H1 (cell line): ENCODE measurements around the gene FAR1. TPM values are rescaled to one million over a fixed set of nuclear protein-coding genes. Genes with fewer than 3 reads are reported as not detected.

Experiments
- CTCF ChIA-PET: fragments of 300-600 bp; sonication (Branson Sonifier 250); formaldehyde crosslinking; loops from one replicate; lab custom pipeline; 2021; ENCODE audit not compliant: partially characterized antibody; lab: Charles Lee
- POLR2A ChIA-PET: fragments of 300-600 bp; sonication (Branson Sonifier 250); formaldehyde crosslinking; loops from one replicate; lab custom pipeline; 2021; ENCODE audit warnings: inconsistent platforms; ENCODE audit not compliant: partially characterized antibody; lab: Charles Lee
- DNase-seq, 2 experiments: peaks; one replicate each; pipeline versions ENCODE4 v3.0.0 to v3.0.0-alpha.2; 2010 to 2022; ENCODE audit warnings: low spot score in 2 of 2, low read depth in 1 of 2, mixed read lengths in 1 of 2
- FAIRE-seq: peaks from 2 replicates; lab custom pipeline; 2011; peaks lifted over from hg19 to GRCh38; lab: Jason Lieb, UNC
- H2AFZ ChIP-seq: 2 replicates; pipeline ENCODE4 v1.8.1; 2012; ENCODE audit warnings: low read length, inconsistent platforms
- H2AK5ac ChIP-seq: 2 replicates; pipeline ENCODE4 v1.6.1; 2013; ENCODE audit warnings: low read depth, low read length
- H2BK120ac ChIP-seq: replicated peaks from 2 replicates; pipeline ENCODE3; 2013; ENCODE audit warnings: low read depth, low read length, inconsistent platforms
- H2BK12ac ChIP-seq: 2 replicates; pipeline ENCODE4 v1.6.1; 2013; ENCODE audit warnings: low read depth, low read length
- H2BK15ac ChIP-seq: 2 replicates; pipeline ENCODE4 v1.6.1; 2013; ENCODE audit warnings: low read length
- H2BK20ac ChIP-seq: 2 replicates; pipeline ENCODE4 v1.6.1; 2013; ENCODE audit warnings: low read length
- H2BK5ac ChIP-seq: 2 replicates; pipeline ENCODE4 v1.6.1; 2013; ENCODE audit warnings: low read depth, low read length
- H3K14ac ChIP-seq: 2 replicates; pipeline ENCODE4 v1.6.1; 2013; ENCODE audit warnings: inconsistent platforms; ENCODE audit not compliant: insufficient read length
- H3K18ac ChIP-seq: 2 replicates; pipeline ENCODE4 v1.6.1; 2013; ENCODE audit warnings: low read length; ENCODE audit errors: extremely low read depth
- H3K23ac ChIP-seq: 2 replicates; pipeline ENCODE4 v1.6.1; 2013; ENCODE audit warnings: inconsistent platforms; ENCODE audit not compliant: insufficient read length
- H3K23me2 ChIP-seq: 2 replicates; pipeline ENCODE4 v1.6.1; 2013; ENCODE audit warnings: low read depth, low read length
- H3K27ac ChIP-seq: 2 replicates; pipeline ENCODE4 v1.6.1; 2011; ENCODE audit warnings: low read depth, low read length, inconsistent platforms
- H3K27me3 ChIP-seq, 4 experiments: replicated peaks in 1 of 4; 1 replicate in 1 of 4; 2 replicates in 3 of 4; pipeline versions ENCODE4 v1.6.1 to v1.8.1; 2011 to 2013; ENCODE audit warnings: low read length in 3 of 4, mild to moderate bottlenecking in 3 of 4, inconsistent platforms in 2 of 4, mixed read lengths in 2 of 4, moderate library complexity in 1 of 4; ENCODE audit not compliant: control insufficient read depth in 3 of 4, insufficient read depth in 3 of 4; ENCODE audit errors: extremely low read depth in 1 of 4
- H3K36me3 ChIP-seq, 4 experiments: 2 replicates each; pipeline versions ENCODE4 v1.6.1 to v1.8.1; 2011 to 2013; ENCODE audit warnings: mild to moderate bottlenecking in 4 of 4, low read length in 3 of 4, moderate library complexity in 2 of 4, control low read depth in 1 of 4, inconsistent platforms in 1 of 4; ENCODE audit not compliant: insufficient read depth in 4 of 4, control insufficient read depth in 2 of 4
- H3K4ac ChIP-seq: replicated peaks from 2 replicates; pipeline ENCODE3; 2013; ENCODE audit warnings: low read length, low read depth, mixed read lengths, inconsistent platforms; ENCODE audit not compliant: insufficient read length
- H3K4me1 ChIP-seq, 4 experiments: replicated peaks in 1 of 4; 1 replicate in 1 of 4; 2 replicates in 3 of 4; pipeline versions ENCODE4 v1.6.1 to v1.8.1; 2011 to 2013; ENCODE audit warnings: low read length in 3 of 4, inconsistent platforms in 2 of 4, mixed read lengths in 1 of 4; ENCODE audit not compliant: insufficient read depth in 4 of 4, control insufficient read depth in 3 of 4
- H3K4me2 ChIP-seq, 2 experiments: 2 replicates each; pipeline versions ENCODE4 v1.6.1 to v1.8.1; 2011 to 2013; ENCODE audit warnings: low read depth in 2 of 2, low read length in 2 of 2, control low read depth in 1 of 2, inconsistent platforms in 1 of 2, mild to moderate bottlenecking in 1 of 2; ENCODE audit not compliant: insufficient read depth in 1 of 2
- H3K4me3 ChIP-seq, 4 experiments: fragments of 200-600, 300-600 bp in 1 of 4; sonication (generic), shearing (Covaris generic), sonication (Bioruptor Twin) in 1 of 4; 2 replicates each; pipeline versions ENCODE4 v1.5.1 to v1.8.1; 2011 to 2016; ENCODE audit warnings: low read length in 4 of 4, low read depth in 3 of 4, control low read depth in 2 of 4, inconsistent platforms in 2 of 4, mild to moderate bottlenecking in 2 of 4, mixed read lengths in 1 of 4, moderate library complexity in 1 of 4; ENCODE audit not compliant: insufficient read depth in 2 of 4; ENCODE audit errors: extremely low read depth in 1 of 4
- H3K56ac ChIP-seq: replicated peaks from 2 replicates; pipeline ENCODE3; 2013; ENCODE audit warnings: low read depth, mild to moderate bottlenecking, mixed read lengths, low read length, inconsistent platforms; ENCODE audit not compliant: insufficient read length
- H3K79me1 ChIP-seq: 2 replicates; pipeline ENCODE4 v1.6.1; 2013; ENCODE audit warnings: low read depth, low read length, control low read depth
- H3K79me2 ChIP-seq, 2 experiments: 2 replicates each; pipeline versions ENCODE4 v1.6.1 to v1.8.1; 2012 to 2013; ENCODE audit warnings: low read length in 2 of 2, mild to moderate bottlenecking in 2 of 2, inconsistent platforms in 1 of 2; ENCODE audit not compliant: insufficient read depth in 2 of 2, control insufficient read depth in 1 of 2
- H3K9ac ChIP-seq, 4 experiments: replicated peaks in 1 of 4; 1 replicate in 1 of 4; 2 replicates in 3 of 4; pipeline versions ENCODE4 v1.6.1 to v1.8.1; 2011 to 2013; ENCODE audit warnings: low read depth in 3 of 4, low read length in 3 of 4, control low read depth in 2 of 4, mild to moderate bottlenecking in 2 of 4, moderate library complexity in 2 of 4, inconsistent platforms in 1 of 4; ENCODE audit errors: extremely low read depth in 1 of 4
- H3K9me3 ChIP-seq, 2 experiments: 2 replicates each; pipeline versions ENCODE4 v1.6.1 to v1.8.1; 2012 to 2013; ENCODE audit warnings: mild to moderate bottlenecking in 2 of 2, moderate library complexity in 2 of 2, control low read depth in 1 of 2, inconsistent platforms in 1 of 2, low read depth in 1 of 2, low read length in 1 of 2, mixed read lengths in 1 of 2; ENCODE audit not compliant: insufficient read depth in 2 of 2
- H4K20me1 ChIP-seq, 2 experiments: replicated peaks in 1 of 2; 2 replicates each; pipeline versions ENCODE3 to v1.8.1; 2011 to 2013; ENCODE audit warnings: inconsistent platforms in 2 of 2, low read length in 2 of 2, mild to moderate bottlenecking in 1 of 2; ENCODE audit not compliant: insufficient read depth in 2 of 2, control insufficient read depth in 1 of 2
- H4K5ac ChIP-seq: 2 replicates; pipeline ENCODE4 v1.6.1; 2013; ENCODE audit warnings: low read length, low read depth, mixed read lengths, inconsistent platforms; ENCODE audit not compliant: insufficient read length
- H4K8ac ChIP-seq: 2 replicates; pipeline ENCODE4 v1.8.0; 2013; ENCODE audit warnings: mild to moderate bottlenecking, moderate library complexity, low read length, inconsistent platforms; ENCODE audit not compliant: insufficient read depth; ENCODE audit errors: extremely low read depth
- H4K91ac ChIP-seq: replicated peaks from 2 replicates; pipeline ENCODE3; 2013; ENCODE audit warnings: low read length, mixed read lengths, inconsistent platforms; ENCODE audit not compliant: insufficient read length
- SP1 ChIP-seq: IDR thresholded peaks from 2 replicates; pipeline ENCODE4 v1.6.1; 2011; ENCODE audit warnings: low read depth, low read length
- WGBS, 2 experiments: shearing (Covaris generic) in 1 of 2; methylation state at CpG; one replicate each; pipeline versions ENCODE4 v1.1.6 to v1.1.7; 2013 to 2015; ENCODE audit warnings: low lambda C conversion rate in 2 of 2, mixed read lengths in 2 of 2, inconsistent platforms in 1 of 2, low coverage in 1 of 2, missing lambda C conversion rate in 1 of 2; ENCODE audit not compliant: insufficient replicate concordance in 2 of 2, insufficient coverage in 1 of 2, insufficient read length in 1 of 2; ENCODE audit errors: extremely low coverage in 1 of 2, missing lambda C conversion rate in 1 of 2; 5-methylcytosine and 5-hydroxymethylcytosine counted together
- polyA plus RNA-seq, 7 experiments: library from polyadenylated mRNA; depleted of rRNA in 3 of 7; stranded (reverse) in 5 of 7; unstranded in 2 of 7; fragments of >200 nt in 5 of 7; fragments of 200-250 nt in 2 of 7; gene quantifications; 1 replicate in 5 of 7; 2 replicates in 1 of 7; 4 replicates in 1 of 7; pipeline versions ENCODE4 v1.2.1 to v1.2.3, GENCODE V29; 2011 to 2013; ENCODE audit warnings: missing spikeins in 2 of 7, mixed read lengths in 2 of 7
- total RNA-seq: library from RNA; stranded (reverse); fragmentation: NEBNext Ultra II Directional; extraction: Animal tissue kit (Norgen Biotek cat#: 25700); gene quantifications from 2 replicates; pipeline ENCODE4 v1.2.1, GENCODE V29; 2021
- TF ChIP-seq, protein P1 (sequence below), 3 experiments: IDR thresholded peaks; 1 replicate in 2 of 3; 2 replicates in 1 of 3; pipeline versions ENCODE4 v1.5.1 to v1.6.1; 2011; ENCODE audit warnings: low read length in 3 of 3, mild to moderate bottlenecking in 3 of 3, inconsistent platforms in 2 of 3, low read depth in 1 of 3, moderate library complexity in 1 of 3; ENCODE audit not compliant: insufficient read depth in 1 of 3; ENCODE audit errors: control extremely low read depth in 1 of 3

The FAR1 gene
- total and polyA plus RNA-seq, 2 of the 8 experiments (the other 6 are each of a cell fraction or from before 2014, with no cell fraction given), result 29.7 to 68.5 TPM

DNA sequence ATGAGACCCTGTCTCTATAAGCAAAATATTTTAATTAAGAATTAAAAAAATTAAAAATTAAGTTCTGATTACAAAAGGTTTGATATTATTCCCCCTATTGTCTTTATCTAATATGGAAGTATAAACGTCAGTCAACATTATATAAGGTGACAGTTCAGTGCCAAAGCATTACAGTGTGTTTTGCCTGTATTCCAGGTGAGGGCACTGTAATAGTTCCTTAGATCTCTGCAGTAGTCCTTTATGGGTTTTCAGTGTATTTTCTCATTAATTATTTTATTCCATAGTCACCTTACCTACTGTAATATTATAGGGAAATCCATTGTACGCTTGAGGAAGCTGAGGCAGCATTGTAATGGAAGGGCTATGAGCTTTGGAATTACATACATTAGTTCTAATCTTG, 33.0 kb downstream of the FAR1 start:
- H3K9ac ChIP-seq, result no peak overlapping the region
- WGBS, 2 experiments, result 81% methylated on average over 2 of the region's 2 CpGs; no CpG with 5 or more reads in 1 of the 2 experiments
- no peak overlapping the region for H2BK5ac ChIP-seq
- no peaks in the 10 kb centered on the region for H3K27me3 ChIP-seq
- TF ChIP-seq, protein P1, sequence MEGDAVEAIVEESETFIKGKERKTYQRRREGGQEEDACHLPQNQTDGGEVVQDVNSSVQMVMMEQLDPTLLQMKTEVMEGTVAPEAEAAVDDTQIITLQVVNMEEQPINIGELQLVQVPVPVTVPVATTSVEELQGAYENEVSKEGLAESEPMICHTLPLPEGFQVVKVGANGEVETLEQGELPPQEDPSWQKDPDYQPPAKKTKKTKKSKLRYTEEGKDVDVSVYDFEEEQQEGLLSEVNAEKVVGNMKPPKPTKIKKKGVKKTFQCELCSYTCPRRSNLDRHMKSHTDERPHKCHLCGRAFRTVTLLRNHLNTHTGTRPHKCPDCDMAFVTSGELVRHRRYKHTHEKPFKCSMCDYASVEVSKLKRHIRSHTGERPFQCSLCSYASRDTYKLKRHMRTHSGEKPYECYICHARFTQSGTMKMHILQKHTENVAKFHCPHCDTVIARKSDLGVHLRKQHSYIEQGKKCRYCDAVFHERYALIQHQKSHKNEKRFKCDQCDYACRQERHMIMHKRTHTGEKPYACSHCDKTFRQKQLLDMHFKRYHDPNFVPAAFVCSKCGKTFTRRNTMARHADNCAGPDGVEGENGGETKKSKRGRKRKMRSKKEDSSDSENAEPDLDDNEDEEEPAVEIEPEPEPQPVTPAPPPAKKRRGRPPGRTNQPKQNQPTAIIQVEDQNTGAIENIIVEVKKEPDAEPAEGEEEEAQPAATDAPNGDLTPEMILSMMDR (IDR thresholded peaks at IDR 0.05; ENCODE audit: control extremely low read depth in 1 of 3, insufficient read depth in 1 of 3, low read depth in 1 of 3, low read length in 3 of 3), result peak in 1 of 3 experiments; percentile 4; a peak in 1 of 4 replicates
- no peak for TF ChIP-seq SP1
- H3K4ac ChIP-seq, result no peak overlapping the region
- H2BK20ac ChIP-seq, result no peak overlapping the region
- no peak overlapping the region for H4K5ac ChIP-seq
- no peak overlapping the region for H3K27ac ChIP-seq
- H3K4me1 ChIP-seq, result peaks cover 0 to 4% (median 0%) of the 10 kb centered on the region in 4 experiments; a peak in 1 of 7 replicates
- H4K8ac ChIP-seq, result no peak overlapping the region
- H3K79me1 ChIP-seq, result no peaks in the 10 kb centered on the region
- ChIA-PET POLR2A (interaction anchor here (0.6 kb wide), 1 partner anchor 29 kb away, joined by 4 read pairs; no protein-coding TSS in a partner anchor), CTCF (interaction anchor here (1.3 kb wide), 1 partner anchor 18 kb away, joined by 3 read pairs; no protein-coding TSS in a partner anchor)
- no peak overlapping the region for H2BK12ac ChIP-seq
- no peaks in the 10 kb centered on the region for H3K9me3 ChIP-seq
- FAIRE-seq, result no peak
- no peak overlapping the region for H3K56ac ChIP-seq
- no peak overlapping the region for H2BK120ac ChIP-seq
- H4K20me1 ChIP-seq, result peaks cover 2 to 3% of the 10 kb centered on the region in 2 experiments
- peaks cover 0 to 17% (median 4%) of the 10 kb centered on the region in 4 experiments; a peak in 3 of 8 replicates for H3K36me3 ChIP-seq
- no peak overlapping the region for H4K91ac ChIP-seq
- H3K79me2 ChIP-seq, result peaks cover 0 to 4% of the 10 kb centered on the region in 2 experiments; a peak in 1 of 4 replicates
- H2AK5ac ChIP-seq, result no peak overlapping the region
- no peak overlapping the region for H3K18ac ChIP-seq
- no peak overlapping the region for H3K4me3 ChIP-seq
- H2BK15ac ChIP-seq, result no peak overlapping the region
- H3K23me2 ChIP-seq, result no peaks in the 10 kb centered on the region
- H3K14ac ChIP-seq, result no peak overlapping the region
- H3K23ac ChIP-seq, result no peak overlapping the region
- DNase-seq, result no peak
- H3K4me2 ChIP-seq, result no peak overlapping the region
- no peak overlapping the region for H2AFZ ChIP-seq
